NCI-H128 (cell line): ENCODE results near the gene GPR156.

ENCODE experiments used
- DNase-seq: peaks from one replicate; lab custom pipeline; 2025; ENCODE audit not compliant: unreplicated experiment; lab: John Stamatoyannopoulos, UW

Gene GPR156

DNA sequence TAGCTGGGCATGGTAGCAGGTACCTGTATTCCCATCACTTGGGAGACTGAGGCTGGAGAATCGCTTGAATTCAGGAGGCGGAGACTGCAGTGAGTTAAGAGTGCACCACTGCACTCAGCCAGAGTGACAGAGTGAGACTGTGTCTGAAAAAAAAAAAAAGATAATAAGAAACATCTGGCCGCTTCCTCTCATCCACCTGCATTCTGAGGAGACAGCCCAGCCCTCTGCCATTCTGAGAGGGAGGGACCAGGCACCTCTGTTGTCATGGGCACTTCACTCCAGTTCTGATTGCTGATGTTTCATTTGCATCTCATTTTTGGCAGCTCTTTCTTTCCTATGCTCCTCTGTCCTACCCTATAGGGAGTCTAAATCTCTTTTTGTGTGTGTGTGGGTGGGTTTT is 154.4 kb downstream of the GPR156 start:
- no peak for DNase-seq

DNA sequence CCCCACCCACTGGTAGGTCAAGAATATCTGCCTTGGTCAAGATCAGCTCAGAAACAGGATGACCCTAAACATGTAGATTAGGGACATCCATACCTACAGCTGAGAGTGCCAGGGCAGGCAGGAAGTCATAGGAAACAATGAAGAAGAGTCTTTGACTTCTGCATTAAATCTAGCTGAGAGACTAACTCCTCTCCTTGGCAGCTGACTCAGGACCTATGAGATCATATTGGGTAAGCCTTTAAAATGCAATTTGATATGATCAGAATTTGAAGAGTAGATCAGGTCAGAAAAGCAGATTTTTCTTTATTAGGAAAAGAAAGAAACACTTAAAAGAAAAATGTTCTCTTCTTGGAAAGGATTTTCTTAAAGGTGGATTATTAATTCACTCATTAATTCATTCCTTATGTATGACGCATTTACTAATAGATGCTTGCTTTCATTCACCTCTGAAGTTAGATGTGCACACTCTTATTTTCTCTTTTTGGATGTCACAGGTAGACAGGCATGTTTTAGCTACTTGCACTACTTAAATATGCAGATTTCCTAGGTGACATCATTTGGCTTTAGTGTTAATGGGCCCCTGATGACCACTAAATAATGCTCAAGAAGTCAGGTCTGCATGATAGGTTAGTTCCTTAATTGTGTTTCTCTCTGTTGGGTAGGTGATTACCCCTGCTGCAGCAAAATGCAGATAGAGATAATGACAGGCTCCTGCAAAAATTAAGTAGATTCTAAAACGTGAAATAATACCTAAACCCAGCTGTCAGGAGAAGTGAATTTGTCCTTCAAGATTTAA is 155.1 kb downstream of the GPR156 start:
- no peak for DNase-seq

DNA sequence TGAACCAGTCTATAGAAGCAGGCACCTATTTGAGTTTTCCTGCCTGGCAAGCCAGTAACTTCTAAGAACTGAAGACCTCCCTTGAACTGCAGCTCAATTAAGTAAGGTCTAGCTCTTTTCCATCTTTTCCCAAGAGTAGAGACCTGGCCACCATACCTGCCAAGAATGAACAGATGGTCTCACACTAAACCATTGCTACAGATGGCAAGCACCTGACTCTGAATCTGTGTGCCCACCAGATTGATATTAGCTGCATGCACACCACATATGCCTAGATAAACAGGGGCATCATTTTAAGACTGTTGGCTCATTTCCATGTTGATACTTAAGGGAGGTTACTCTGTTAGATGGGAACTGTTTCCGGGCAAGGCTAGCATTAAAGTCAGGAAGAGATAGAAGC is 156.0 kb downstream of the GPR156 start:
- DNase-seq: no peak

DNA sequence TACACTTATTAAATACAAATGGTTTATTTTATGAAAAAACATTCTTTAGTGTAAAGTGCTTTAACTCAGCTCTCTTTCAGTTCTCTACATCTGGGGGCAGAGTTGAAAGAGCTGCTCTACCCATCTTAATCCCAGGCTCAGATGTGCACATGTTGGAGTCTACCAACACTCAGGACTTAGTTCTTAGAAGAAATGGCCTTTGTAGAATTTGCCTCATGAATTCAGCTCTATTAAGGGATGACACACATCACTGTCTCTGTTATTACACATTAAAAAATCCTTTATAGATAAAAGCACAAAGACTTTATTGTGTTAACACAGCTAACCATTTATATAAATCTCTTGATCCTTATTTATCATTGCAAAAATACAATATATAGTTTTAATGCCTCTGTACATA is 159.0 kb downstream of the GPR156 start:
- no peak for DNase-seq

DNA sequence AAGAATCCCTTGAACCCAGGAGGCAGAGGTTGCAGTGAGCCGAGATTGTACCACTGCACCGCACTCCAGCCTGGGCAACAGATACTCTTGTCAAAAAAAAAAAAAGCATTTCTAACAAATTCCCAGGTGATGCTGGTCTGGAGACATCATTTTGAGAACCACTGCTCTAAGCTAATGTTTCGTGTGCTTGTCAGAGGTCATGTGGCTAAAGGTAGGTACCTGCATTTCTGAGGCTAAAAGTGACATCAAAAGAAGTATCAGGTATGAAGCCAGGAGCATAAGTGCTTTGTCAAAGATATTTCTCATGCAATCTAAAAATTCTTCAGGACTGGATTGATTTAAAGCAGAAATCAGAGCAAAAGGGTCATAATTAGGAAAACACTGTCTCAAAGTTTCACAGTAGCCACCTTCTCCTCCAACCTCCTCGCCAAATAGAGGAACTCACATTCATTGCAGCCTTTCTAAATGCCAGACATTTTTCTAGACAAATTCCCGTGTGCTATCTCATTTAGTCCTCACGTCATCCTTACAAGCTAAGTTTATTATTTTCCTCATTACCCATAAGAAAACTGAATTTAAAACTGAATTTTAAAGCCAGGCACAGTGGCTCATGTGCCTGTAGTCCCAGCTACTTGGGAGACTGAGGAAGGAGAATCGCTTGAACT is 165.0 kb downstream of the GPR156 start:
- DNase-seq: no peak
